Measurements from ENCODE around the gene GSTO2. TPM values are rescaled to one million over a fixed set of nuclear protein-coding genes. Genes with fewer than 3 reads are reported as not detected.

The GSTO2 gene
- total RNA-seq, 1 donor from 2014 or later: 0.58 TPM

- no peaks in the 10 kb centered on the region for H3K36me3 Mint-ChIP-seq (ENCODE audit: low read depth)
- no peak for TF ChIP-seq CTCF (conservative IDR thresholded peaks at IDR 0.05)
- DNase-seq (ENCODE audit: low read depth, low spot score): no peak
- H3K4me1 Mint-ChIP-seq: peaks cover 59% of the 10 kb centered on the region
- H3K27ac Mint-ChIP-seq (ENCODE audit: unreplicated experiment): peak overlapping the region; percentile 58
- H3K4me3 Mint-ChIP-seq: peak overlapping the region; percentile 78
- H3K9me3 Mint-ChIP-seq: no peaks in the 10 kb centered on the region
- H3K27me3 Mint-ChIP-seq (ENCODE audit: low read depth): peaks cover 92% of the 10 kb centered on the region
Observed at GRCh38 chr10:104333728-104334373, 64.9 kb downstream of the GSTO2 start.

- peaks cover 92% of the 10 kb centered on the region for H3K27me3 Mint-ChIP-seq (ENCODE audit: low read depth)
- H3K4me3 Mint-ChIP-seq: peak overlapping the region; percentile 78
- H3K36me3 Mint-ChIP-seq (ENCODE audit: low read depth): no peaks in the 10 kb centered on the region
- TF ChIP-seq CTCF (conservative IDR thresholded peaks at IDR 0.05): no peak
- H3K9me3 Mint-ChIP-seq: no peaks in the 10 kb centered on the region
- H3K4me1 Mint-ChIP-seq: peaks cover 57% of the 10 kb centered on the region
- peak overlapping the region; percentile 14 for H3K27ac Mint-ChIP-seq (ENCODE audit: unreplicated experiment)
- no peak for DNase-seq (ENCODE audit: low read depth, low spot score)
Observed at GRCh38 chr10:104334561-104334960, 65.6 kb downstream of the GSTO2 start.

- DNase-seq (ENCODE audit: low read depth, low spot score): no peak
- Mint-ChIP-seq H3K27me3 (ENCODE audit: low read depth) (peaks cover 92% of the 10 kb centered on the region), H3K27ac (ENCODE audit: unreplicated experiment) (peak overlapping the region; percentile 24), H3K36me3 (ENCODE audit: low read depth) (no peaks in the 10 kb centered on the region), H3K9me3 (no peaks in the 10 kb centered on the region), H3K4me3 (peak overlapping the region; percentile 78), H3K4me1 (peaks cover 57% of the 10 kb centered on the region)
- TF ChIP-seq CTCF (conservative IDR thresholded peaks at IDR 0.05): no peak
Observed at GRCh38 chr10:104334965-104335650, 66.1 kb downstream of the GSTO2 start.

- peaks cover 83% of the 10 kb centered on the region for H3K27me3 Mint-ChIP-seq (ENCODE audit: low read depth)
- no peaks in the 10 kb centered on the region for H3K36me3 Mint-ChIP-seq (ENCODE audit: low read depth)
- H3K4me1 Mint-ChIP-seq: peaks cover 42% of the 10 kb centered on the region
- no peaks in the 10 kb centered on the region for H3K9me3 Mint-ChIP-seq
- DNase-seq (ENCODE audit: low read depth, low spot score): no peak
- peak overlapping the region; percentile 94 for H3K4me3 Mint-ChIP-seq
- H3K27ac Mint-ChIP-seq (ENCODE audit: unreplicated experiment): peak overlapping the region; percentile 71
- TF ChIP-seq CTCF (conservative IDR thresholded peaks at IDR 0.05): no peak
Observed at GRCh38 chr10:104336821-104337467, 68.0 kb downstream of the GSTO2 start.

- Mint-ChIP-seq H3K36me3 (ENCODE audit: low read depth) (no peaks in the 10 kb centered on the region), H3K4me1 (peaks cover 39% of the 10 kb centered on the region), H3K4me3 (peak overlapping the region; percentile 94), H3K27me3 (ENCODE audit: low read depth) (peaks cover 83% of the 10 kb centered on the region), H3K9me3 (no peaks in the 10 kb centered on the region), H3K27ac (ENCODE audit: unreplicated experiment) (peak overlapping the region; percentile 43)
- TF ChIP-seq CTCF (conservative IDR thresholded peaks at IDR 0.05): no peak
- DNase-seq (ENCODE audit: low read depth, low spot score): no peak
Observed at GRCh38 chr10:104337521-104337984, 68.6 kb downstream of the GSTO2 start.
